Upper lobe of right lung (tissue), 1 donor: Measurements from ENCODE around the gene INO80E. TPM values are rescaled to one million over a fixed set of nuclear protein-coding genes. Genes with fewer than 3 reads are reported as not detected.

ENCODE experiments used
- ATAC-seq: fragments of 200-7000 bp; cut with Tn5 transposase; one replicate; pipeline ENCODE4 v1.9.1; 2020; ENCODE audit warnings: mild to moderate bottlenecking, moderate library complexity
- DNase-seq: peaks from one replicate; pipeline ENCODE4 v3.0.0-alpha.2; 2020
- H3K27ac ChIP-seq: fragments of 200-600 bp; one replicate; pipeline ENCODE4 v1.8.0; 2022
- H3K27me3 ChIP-seq: fragments of 200-600 bp; one replicate; pipeline ENCODE4 v1.8.0; 2022; ENCODE audit warnings: mild to moderate bottlenecking
- H3K36me3 ChIP-seq: fragments of 200-600 bp; one replicate; pipeline ENCODE4 v1.8.0; 2022
- H3K4me1 ChIP-seq: fragments of 200-600 bp; one replicate; pipeline ENCODE4 v1.8.0; 2022
- H3K4me3 ChIP-seq: fragments of 200-600 bp; one replicate; pipeline ENCODE4 v1.8.0; 2022; ENCODE audit warnings: mild to moderate bottlenecking
- H3K9me3 ChIP-seq: fragments of 200-600 bp; one replicate; pipeline ENCODE4 v1.8.0; 2022
- CTCF ChIP-seq: fragments of 200-600 bp; IDR thresholded peaks from one replicate; pipeline ENCODE4 v1.8.0; 2022; ENCODE audit warnings: antibody characterized with exemption
- intact Hi-C: fragments of 100-400 bp; cut with DNase I; formaldehyde crosslinking; loops from one replicate; pipeline ENCODE4 v1.11.0; 2022
- total RNA-seq: library from RNA; stranded (reverse); fragmentation: NEBNext Ultra II Directional; extraction: Animal tissue kit (Norgen Biotek cat#: 25700); gene quantifications from one replicate; pipeline ENCODE4 v1.2.1, GENCODE V29; 2021
- donor health status: DM: no; HTN: yes; CAD: no; lungs with severe emphysema.

The INO80E gene
- total RNA-seq, 1 donor from 2014 or later: 65.3 TPM

- Histone ChIP-seq H3K27ac (no peak overlapping the region), H3K4me1 (peaks cover 5% of the 10 kb centered on the region), H3K9me3 (no peaks in the 10 kb centered on the region), H3K27me3 (peaks cover 47% of the 10 kb centered on the region), H3K4me3 (no peak overlapping the region), H3K36me3 (no peaks in the 10 kb centered on the region)
- intact Hi-C loops: no loop called here
- ATAC-seq: no peak
- TF ChIP-seq CTCF: no peak
- DNase-seq: no peak
These were observed 30.4 kb downstream of the INO80E start for GRCh38 chr16:30026449-30026848.

GRCh38 chr16:30027588-30028437, 31.8 kb downstream of the INO80E start:
- intact Hi-C loops: no loop called here
- no peak overlapping the region for H3K27ac ChIP-seq
- no peak for TF ChIP-seq CTCF
- no peak for ATAC-seq
- H3K4me3 ChIP-seq: no peak overlapping the region
- H3K9me3 ChIP-seq: no peaks in the 10 kb centered on the region
- peaks cover 59% of the 10 kb centered on the region for H3K27me3 ChIP-seq
- H3K36me3 ChIP-seq: no peaks in the 10 kb centered on the region
- peaks cover 5% of the 10 kb centered on the region for H3K4me1 ChIP-seq
- DNase-seq: no peak

- Histone ChIP-seq H3K36me3 (no peaks in the 10 kb centered on the region), H3K9me3 (no peaks in the 10 kb centered on the region), H3K27me3 (peaks cover 67% of the 10 kb centered on the region), H3K4me3 (no peak overlapping the region), H3K27ac (no peak overlapping the region), H3K4me1 (peaks cover 5% of the 10 kb centered on the region)
- DNase-seq (no peak), ATAC-seq (peak; percentile 28)
- intact Hi-C loops: no loop called here
- no peak for TF ChIP-seq CTCF
These were observed 32.5 kb downstream of the INO80E start for GRCh38 chr16:30028438-30029076.

GRCh38 chr16:30030011-30030685, 34.1 kb downstream of the INO80E start:
- Histone ChIP-seq H3K9me3 (no peaks in the 10 kb centered on the region), H3K4me1 (peaks cover 5% of the 10 kb centered on the region), H3K27me3 (peaks cover 68% of the 10 kb centered on the region), H3K36me3 (no peaks in the 10 kb centered on the region), H3K4me3 (no peak overlapping the region), H3K27ac (no peak overlapping the region)
- TF ChIP-seq CTCF: no peak
- DNase-seq (no peak), ATAC-seq (no peak)
- intact Hi-C loops: no loop called here

DNA sequence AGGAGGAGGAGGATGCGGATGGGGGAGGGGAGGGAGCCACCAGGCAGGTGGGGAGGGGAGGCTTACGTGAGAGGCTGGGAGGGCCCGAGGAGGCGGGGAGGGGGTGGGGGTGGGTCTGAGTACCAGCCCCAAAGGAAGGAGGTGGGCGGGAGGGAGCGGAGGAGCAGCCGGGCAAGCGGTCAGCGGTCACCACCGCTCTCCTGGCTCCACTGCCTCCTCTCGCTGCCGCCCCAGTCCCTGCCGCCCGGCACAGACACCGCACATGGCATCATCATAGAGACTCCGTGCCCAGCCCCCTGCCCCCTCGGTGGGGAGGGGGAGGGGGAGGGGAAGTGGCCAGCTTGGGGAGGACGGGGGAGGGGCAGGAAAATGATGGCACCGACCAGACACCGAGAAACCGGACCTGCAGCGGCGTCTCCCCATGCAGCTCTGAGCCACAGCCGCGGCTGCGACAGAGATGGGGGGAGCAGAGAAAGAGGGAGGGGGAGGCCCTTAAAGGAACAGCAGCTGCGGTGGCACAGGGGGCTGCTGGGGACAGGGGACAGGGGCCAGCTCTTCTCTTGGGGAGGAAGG, 34.9 kb downstream of the INO80E start, which contains the start of gene TLCD3B:
Gene TLCD3B, minus strand, starts transcription at position 431 of the 573 bp plus-strand sequence. CDS start 744 bp downstream, outside the sequence.
- H3K4me1 ChIP-seq: peaks cover 5% of the 10 kb centered on the region
- no peaks in the 10 kb centered on the region for H3K9me3 ChIP-seq
- TF ChIP-seq CTCF: no peak
- intact Hi-C loops: no loop called here
- ATAC-seq (no peak), DNase-seq (no peak)
- H3K36me3 ChIP-seq: no peaks in the 10 kb centered on the region
- H3K4me3 ChIP-seq: no peak within 1 kb of the TSS
- no peak within 1 kb of the TSS for H3K27ac ChIP-seq
- H3K27me3 ChIP-seq: peaks cover 64% of the 10 kb centered on the region
